ENCODE results near the gene UBE2O. TPM values are rescaled to one million over a fixed set of nuclear protein-coding genes. Genes with fewer than 3 reads are reported as not detected.

UBE2O gene
- total and polyA plus RNA-seq, 11 donors: 16.0 to 36.1 (median 30.7) TPM

DNA sequence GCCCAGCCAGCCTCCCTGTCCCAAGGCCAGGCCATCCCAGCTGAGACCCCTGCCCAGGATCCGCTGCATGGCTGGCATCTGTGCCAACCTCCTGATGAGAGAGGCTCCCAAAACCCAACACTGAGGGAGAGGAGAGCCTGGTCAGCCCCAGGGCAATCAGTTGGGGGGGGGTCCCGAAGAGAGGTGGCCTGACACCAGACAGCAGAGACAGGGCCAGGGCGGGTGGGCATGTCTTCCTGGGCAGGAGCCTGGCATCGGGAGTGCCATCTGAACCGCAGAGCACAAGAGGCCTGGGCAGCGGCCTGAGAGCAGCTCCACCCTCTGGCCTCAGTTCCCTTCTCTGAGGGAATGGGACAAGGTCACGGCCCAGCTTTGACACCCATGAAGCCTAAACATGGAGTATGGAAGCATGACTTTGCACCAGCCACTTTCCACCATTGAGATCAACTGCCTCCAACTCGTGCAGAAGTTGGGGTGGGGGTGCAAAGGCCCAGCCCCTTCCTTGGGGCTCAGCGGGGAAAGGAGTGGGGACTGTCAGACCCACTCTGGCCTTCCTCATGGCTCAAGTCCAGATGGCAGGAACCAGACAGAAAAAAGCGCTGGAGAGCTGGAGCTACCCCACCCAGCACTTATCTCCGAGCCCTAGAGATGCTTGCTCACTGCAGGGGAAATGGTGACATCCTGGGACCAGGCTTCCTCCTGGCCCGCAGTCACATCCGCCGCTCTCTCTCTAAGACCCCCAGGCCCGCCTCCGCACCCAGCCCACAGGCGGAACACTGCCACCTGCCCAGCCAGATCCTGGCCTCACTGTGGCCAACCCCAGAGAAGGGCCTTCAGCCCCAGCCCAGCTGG lies 38.5 kb upstream of the UBE2O start:
- TF ChIP-seq, protein P1, sequence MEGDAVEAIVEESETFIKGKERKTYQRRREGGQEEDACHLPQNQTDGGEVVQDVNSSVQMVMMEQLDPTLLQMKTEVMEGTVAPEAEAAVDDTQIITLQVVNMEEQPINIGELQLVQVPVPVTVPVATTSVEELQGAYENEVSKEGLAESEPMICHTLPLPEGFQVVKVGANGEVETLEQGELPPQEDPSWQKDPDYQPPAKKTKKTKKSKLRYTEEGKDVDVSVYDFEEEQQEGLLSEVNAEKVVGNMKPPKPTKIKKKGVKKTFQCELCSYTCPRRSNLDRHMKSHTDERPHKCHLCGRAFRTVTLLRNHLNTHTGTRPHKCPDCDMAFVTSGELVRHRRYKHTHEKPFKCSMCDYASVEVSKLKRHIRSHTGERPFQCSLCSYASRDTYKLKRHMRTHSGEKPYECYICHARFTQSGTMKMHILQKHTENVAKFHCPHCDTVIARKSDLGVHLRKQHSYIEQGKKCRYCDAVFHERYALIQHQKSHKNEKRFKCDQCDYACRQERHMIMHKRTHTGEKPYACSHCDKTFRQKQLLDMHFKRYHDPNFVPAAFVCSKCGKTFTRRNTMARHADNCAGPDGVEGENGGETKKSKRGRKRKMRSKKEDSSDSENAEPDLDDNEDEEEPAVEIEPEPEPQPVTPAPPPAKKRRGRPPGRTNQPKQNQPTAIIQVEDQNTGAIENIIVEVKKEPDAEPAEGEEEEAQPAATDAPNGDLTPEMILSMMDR (IDR thresholded peaks at IDR 0.05): no peak
- no peak for TF ChIP-seq POLR2A (IDR thresholded peaks at IDR 0.05)
- 75 to 89% (median 80%) methylated on average over 16 to 17 of the region's 17 CpGs for WGBS, 4 donors
- intact Hi-C loops (cut with DNase I): no loop called here
- Histone ChIP-seq H3K27ac (peak overlapping the region; percentile 4 to 98 (median 78)), H3K4me3 (peak overlapping the region in 1 of 12 donors; percentile 47), H3K9me3 (no peaks in the 10 kb centered on the region), H3K36me3 (peaks cover 0 to 10% (median 0%) of the 10 kb centered on the region in 9 donors), H3K27me3 (no peaks in the 10 kb centered on the region), H3K4me1 (peaks cover 0 to 88% (median 25%) of the 10 kb centered on the region in 12 donors)
- ATAC-seq (peak in 3 of 4 donors; percentile 35 to 41 (median 35)), DNase-seq (peak in 1 of 5 donors; percentile 53)

DNA sequence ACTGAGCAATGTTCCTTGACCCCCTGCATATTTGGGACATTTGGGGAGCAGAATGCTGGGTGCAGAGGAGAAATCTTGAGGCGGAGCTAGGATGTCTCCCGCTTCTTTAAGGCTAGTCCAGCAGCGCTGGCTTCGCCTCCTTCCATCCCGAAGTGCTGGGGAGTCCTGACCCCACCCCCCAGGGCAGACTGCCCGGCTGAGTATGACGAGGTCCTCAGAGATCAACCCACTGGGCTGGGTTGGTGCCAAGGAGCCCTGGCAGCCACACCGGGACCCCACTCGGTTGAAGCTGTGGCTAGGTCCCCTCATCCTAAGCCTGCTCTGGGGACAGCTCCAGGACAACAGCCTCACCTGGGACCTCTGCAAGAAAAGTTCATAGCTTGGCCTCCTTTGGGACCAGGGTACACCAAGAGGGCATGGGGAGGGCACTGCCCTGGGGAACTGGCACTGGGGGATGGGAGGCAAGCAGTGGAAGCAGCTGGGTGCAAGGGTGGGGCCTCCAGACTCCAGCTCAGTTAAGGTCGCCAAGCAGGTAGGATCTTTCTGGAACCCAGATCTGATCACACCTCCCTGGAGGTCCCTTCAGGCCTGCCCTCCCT lies 37.3 kb upstream of the UBE2O start:
- H3K4me3 ChIP-seq: no peak overlapping the region
- intact Hi-C loops (cut with DNase I): no loop called here
- H3K36me3 ChIP-seq: peaks cover 0 to 10% (median 0%) of the 10 kb centered on the region in 9 donors
- ATAC-seq (no peak), DNase-seq (no peak)
- WGBS, 4 donors: 81 to 91% (median 86%) methylated on average over 5 to 10 of the region's 10 CpGs
- no peaks in the 10 kb centered on the region for H3K27me3 ChIP-seq
- peak overlapping the region in 2 of 12 donors; percentile 28 to 98 for H3K27ac ChIP-seq
- no peak for TF ChIP-seq POLR2A (IDR thresholded peaks at IDR 0.05)
- TF ChIP-seq, protein P1 (IDR thresholded peaks at IDR 0.05): no peak
- peaks cover 0 to 88% (median 27%) of the 10 kb centered on the region in 12 donors for H3K4me1 ChIP-seq
- H3K9me3 ChIP-seq: no peaks in the 10 kb centered on the region

DNA sequence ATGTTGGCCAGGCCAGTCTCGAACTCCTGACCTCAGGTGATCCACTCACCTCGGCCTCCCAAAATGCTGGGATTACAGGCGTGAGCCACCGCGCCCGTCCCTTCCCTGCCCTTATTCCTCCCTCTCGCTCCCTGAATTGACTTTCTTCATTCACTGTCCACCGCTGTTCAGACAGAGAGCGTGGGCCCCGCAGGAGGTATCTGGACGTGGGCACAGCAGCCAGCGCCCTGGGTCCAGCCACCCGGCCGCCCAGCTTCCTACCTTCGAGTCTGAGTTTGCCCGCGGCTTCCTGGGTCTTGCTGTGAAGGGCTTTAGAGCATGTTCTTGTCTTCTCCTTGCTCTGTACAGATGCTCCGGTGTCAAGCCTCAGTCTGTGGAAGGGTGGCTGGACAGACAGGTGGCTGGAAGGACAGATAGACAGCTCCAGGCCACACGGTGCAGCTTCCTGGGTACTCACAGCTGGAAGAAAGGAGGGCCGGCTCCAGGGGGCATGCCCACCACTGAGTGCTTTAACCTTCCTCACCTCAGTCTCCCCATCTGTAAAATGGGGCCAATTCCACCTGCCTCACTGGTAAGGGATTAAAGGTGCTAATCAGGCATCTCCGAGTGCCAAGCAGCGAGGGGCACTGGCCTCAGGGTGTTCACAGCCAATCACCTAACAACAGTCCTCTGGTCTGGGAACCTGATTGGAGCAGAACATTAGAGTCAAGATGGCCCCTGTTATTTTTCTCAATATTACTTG lies 34.7 kb upstream of the UBE2O start:
- ATAC-seq (no peak), DNase-seq (no peak)
- Histone ChIP-seq H3K27ac (no peak overlapping the region), H3K36me3 (peaks cover 0 to 5% (median 0%) of the 10 kb centered on the region in 9 donors), H3K4me1 (peaks cover 0 to 87% (median 13%) of the 10 kb centered on the region in 12 donors), H3K27me3 (no peaks in the 10 kb centered on the region), H3K4me3 (no peak overlapping the region), H3K9me3 (no peaks in the 10 kb centered on the region)
- no peak for TF ChIP-seq POLR2A (IDR thresholded peaks at IDR 0.05)
- TF ChIP-seq, protein P1 (IDR thresholded peaks at IDR 0.05): no peak
- WGBS, 4 donors: 95 to 97% (median 97%) methylated on average over 22 of the region's 22 CpGs
- intact Hi-C loops (cut with DNase I): no loop called here
